GM19455 (cell line): ENCODE results near the gene AMBP.

ENCODE experiments used
- ATAC-seq: cut with Tn5 transposase; IDR thresholded peaks from one replicate; pipeline ENCODE4 v1.9.1; 2021; ENCODE audit not compliant: unreplicated experiment

Gene AMBP

GRCh38 chr9:114012126-114012525 lies 66.0 kb downstream of the AMBP start:
- no peak for ATAC-seq

DNA sequence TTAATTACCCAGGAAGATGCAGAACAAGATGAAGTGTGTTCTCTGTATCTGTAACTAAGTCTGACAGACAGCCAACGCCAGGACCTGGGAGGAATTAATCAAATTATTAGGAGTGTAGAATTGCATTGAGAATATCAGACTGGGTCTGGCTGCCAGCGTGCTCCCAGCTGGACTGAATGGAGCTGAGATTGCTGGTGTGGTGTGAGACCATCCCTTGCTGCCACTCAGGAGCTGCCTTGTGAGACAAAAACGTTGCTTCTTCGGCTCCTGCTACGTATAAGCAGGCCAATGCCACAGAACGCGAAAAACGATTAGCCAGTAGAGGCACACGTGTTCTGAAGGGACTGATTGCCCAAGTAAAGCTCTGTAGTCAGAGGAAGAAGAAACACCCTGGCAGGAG lies 66.8 kb downstream of the AMBP start:
- ATAC-seq, result no peak
